ENCODE data around the gene HDAC4. TPM values are rescaled to one million over a fixed set of nuclear protein-coding genes. Genes with fewer than 3 reads are reported as not detected.

The HDAC4 gene
- total RNA-seq, 1 experiment from 2014 or later = 47.6 TPM

GRCh38 chr2:239258248-239258647 is 142.6 kb downstream of the HDAC4 start:
- Histone ChIP-seq H3K36me3 (ENCODE audit: control insufficient read depth in 1 of 2, insufficient read depth in 2 of 2, low read length in 2 of 2) (no peaks in the 10 kb centered on the region), H3K9ac (ENCODE audit: low read length) (peak overlapping the region; percentile 50; the same call in 1 of the 2 replicates), H3K27ac (ENCODE audit: low read depth, low read length) (peak overlapping the region; percentile 63), H3K27me3 (ENCODE audit: insufficient read depth, low read length) (no peaks in the 10 kb centered on the region), H3K4me2 (ENCODE audit: low read length) (peak overlapping the region; percentile 69), H3K9me2 (ENCODE audit: insufficient read depth) (no peaks in the 10 kb centered on the region), H3K9me3 (ENCODE audit: control insufficient read depth in 1 of 2, insufficient read depth in 1 of 2, low read depth in 1 of 2, low read length in 2 of 2) (no peaks in the 10 kb centered on the region), H2AFZ (ENCODE audit: low read depth, low read length, poor library complexity, severe bottlenecking) (no peak overlapping the region), H3K4me3 (replicated peaks in 1 of 2; ENCODE audit: low read depth in 1 of 2, low read length in 2 of 2) (no peak overlapping the region), H4K20me1 (ENCODE audit: insufficient read depth) (no peaks in the 10 kb centered on the region), H3K4me1 (ENCODE audit: control insufficient read depth in 1 of 2, insufficient read depth in 2 of 2, low read length in 2 of 2) (peaks cover 35 to 74% of the 10 kb centered on the region in 2 experiments), H3K79me2 (ENCODE audit: insufficient read depth, low read length) (peaks cover 61% of the 10 kb centered on the region)
- no TSS peak for BruUV-seq (replicated peaks)
- RAD21 ChIA-PET (ENCODE audit: low non-redundant PET in 1 of 2, low total read pairs in 2 of 2, uncharacterized antibody in 2 of 2, unreplicated experiment in 2 of 2) = no interaction called here
- ATAC-seq = no peak
- CTCF ChIA-PET = no interaction called here
- intact Hi-C loops (cut with micrococcal nuclease) = no loop called here
- POLR2A ChIA-PET = no interaction called here
- DNase-seq (ENCODE audit: low read depth, low spot score) = no peak
- TF ChIP-seq SRF (IDR thresholded peaks at IDR 0.05; ENCODE audit: low read depth) (no peak), EZH2 (IDR thresholded peaks at IDR 0.05) (no peak), FOSL1 (IDR thresholded peaks at IDR 0.05; ENCODE audit: low read depth) (no peak), CTCF (IDR thresholded peaks at IDR 0.05 in 2 of 3, conservative IDR thresholded peaks at IDR 0.05 in 1 of 3; ENCODE audit: borderline replicate concordance in 1 of 3, insufficient read depth in 1 of 3, low read depth in 2 of 3, low read length in 2 of 3) (no peak), ZFX (IDR thresholded peaks at IDR 0.05) (no peak), CBX3 (IDR thresholded peaks at IDR 0.05; ENCODE audit: low read depth) (no peak), YY1 (IDR thresholded peaks at IDR 0.05; ENCODE audit: extremely low read depth, insufficient replicate concordance, low read depth, low read length) (no peak), JUND (IDR thresholded peaks at IDR 0.05) (no peak), RAD21 (IDR thresholded peaks at IDR 0.05; ENCODE audit: low read depth) (no peak), ATF3 (IDR thresholded peaks at IDR 0.05) (no peak), POLR2A (IDR thresholded peaks at IDR 0.05; ENCODE audit: borderline replicate concordance, extremely low read depth, insufficient read depth, insufficient read length) (no peak), SP1 (IDR thresholded peaks at IDR 0.05; ENCODE audit: low read depth) (no peak), SIN3A (IDR thresholded peaks at IDR 0.05; ENCODE audit: low read depth) (no peak), TCF7L2 (IDR thresholded peaks at IDR 0.05; ENCODE audit: borderline replicate concordance, extremely low read depth, insufficient read depth, insufficient read length) (no peak)
